HUES6 (cell line): Measurements from ENCODE around the gene PRKRIP1.
"Not testable (repeated sequence)": the region's sequence is repeated elsewhere in the genome, so short reads cannot be mapped to it uniquely, and the experiment has no call there.

Experiments used
- H3K27ac ChIP-seq: 2 replicates; pipeline ENCODE4 v1.7.0; 2013; ENCODE audit warnings: low read depth, mild to moderate bottlenecking, low read length, inconsistent platforms
- H3K27me3 ChIP-seq: 2 replicates; pipeline ENCODE4 v1.6.1; 2013; ENCODE audit warnings: low read length; ENCODE audit not compliant: control insufficient read depth, insufficient read depth
- H3K36me3 ChIP-seq: 2 replicates; pipeline ENCODE4 v1.6.1; 2013; ENCODE audit warnings: low read length; ENCODE audit not compliant: control insufficient read depth, insufficient read depth
- H3K4me1 ChIP-seq: 2 replicates; pipeline ENCODE4 v1.6.1; 2013; ENCODE audit warnings: low read length; ENCODE audit not compliant: control insufficient read depth, insufficient read depth
- H3K4me3 ChIP-seq: 2 replicates; pipeline ENCODE4 v1.5.1; 2013; ENCODE audit warnings: low read depth, low read length
- H3K9ac ChIP-seq: one replicate; pipeline ENCODE4 v1.6.1; 2013; ENCODE audit warnings: mild to moderate bottlenecking, low read length
- H3K9me3 ChIP-seq: 2 replicates; pipeline ENCODE4 v1.6.1; 2013; ENCODE audit warnings: low read depth, low read length; ENCODE audit not compliant: control insufficient read depth, insufficient read depth

The PRKRIP1 gene

GRCh38 chr7:102395873-102396709, at the start of gene PRKRIP1:
TSS of gene PRKRIP1 (plus strand) at chr7:102396363. CDS start at chr7:102396412, 49 bp downstream.
- peak within 1 kb of the TSS; percentile 94 for H3K9ac ChIP-seq
- H3K4me1 ChIP-seq = no peaks in the 10 kb centered on the region
- H3K27me3 ChIP-seq = no peaks in the 10 kb centered on the region
- no peaks in the 10 kb centered on the region for H3K9me3 ChIP-seq
- peaks cover 29% of the 10 kb centered on the region for H3K36me3 ChIP-seq
- H3K4me3 ChIP-seq = peak within 1 kb of the TSS; percentile 88
- peak within 1 kb of the TSS; percentile 85 for H3K27ac ChIP-seq

GRCh38 chr7:102346983-102347382, 49.2 kb upstream of the PRKRIP1 start:
- H3K36me3 ChIP-seq, H3K9me3 ChIP-seq, H3K9ac ChIP-seq, H3K4me3 ChIP-seq, H3K27ac ChIP-seq, H3K27me3 ChIP-seq, H3K4me1 ChIP-seq: not testable (repeated sequence)

- H3K36me3 ChIP-seq, H3K9ac ChIP-seq, H3K27me3 ChIP-seq, H3K9me3 ChIP-seq, H3K27ac ChIP-seq, H3K4me1 ChIP-seq, H3K4me3 ChIP-seq: not testable (repeated sequence)
These were observed 39.8 kb upstream of the PRKRIP1 start, which contains the start of gene SPDYE6 for GRCh38 chr7:102356344-102356743. TSS of gene SPDYE6 (minus strand) at chr7:102356444. CDS start at chr7:102356023, 421 bp downstream.

- peak overlapping the region; percentile 69 for H3K9ac ChIP-seq
- peaks cover 11% of the 10 kb centered on the region for H3K36me3 ChIP-seq
- H3K9me3 ChIP-seq, H3K27me3 ChIP-seq, H3K4me1 ChIP-seq: not testable (repeated sequence)
- peak overlapping the region; percentile 23; the same call in 1 of the 2 replicates for H3K27ac ChIP-seq
- peak overlapping the region; percentile 71 for H3K4me3 ChIP-seq
These were observed 32.4 kb upstream of the PRKRIP1 start for GRCh38 chr7:102363549-102364393.

- peak overlapping the region; percentile 71 for H3K4me3 ChIP-seq
These were observed 31.7 kb upstream of the PRKRIP1 start for GRCh38 chr7:102364394-102364886.

GRCh38 chr7:102365390-102365789, 30.8 kb upstream of the PRKRIP1 start:
- H3K4me1 ChIP-seq, H3K9me3 ChIP-seq, H3K27ac ChIP-seq, H3K4me3 ChIP-seq, H3K9ac ChIP-seq, H3K27me3 ChIP-seq: not testable (repeated sequence)
- H3K36me3 ChIP-seq = peaks cover 11% of the 10 kb centered on the region

More at GRCh38 chr7:102364394-102364886, 31.7 kb upstream of the PRKRIP1 start:
- H3K27ac ChIP-seq, H3K9me3 ChIP-seq, H3K4me1 ChIP-seq, H3K27me3 ChIP-seq: not testable (repeated sequence)
- H3K9ac ChIP-seq = peak overlapping the region; percentile 69
- H3K36me3 ChIP-seq = peaks cover 11% of the 10 kb centered on the region

GRCh38 chr7:102370038-102370437, 26.1 kb upstream of the PRKRIP1 start:
- not testable (repeated sequence) for H3K4me1 ChIP-seq, H3K9ac ChIP-seq, H3K9me3 ChIP-seq, H3K4me3 ChIP-seq, H3K27me3 ChIP-seq, H3K27ac ChIP-seq
- H3K36me3 ChIP-seq = peaks cover 14% of the 10 kb centered on the region

GRCh38 chr7:102372796-102373195, 23.4 kb upstream of the PRKRIP1 start:
- H3K4me1 ChIP-seq, H3K4me3 ChIP-seq, H3K9ac ChIP-seq, H3K9me3 ChIP-seq, H3K27ac ChIP-seq, H3K27me3 ChIP-seq: not testable (repeated sequence)
- peaks cover 19% of the 10 kb centered on the region for H3K36me3 ChIP-seq

- H3K9me3 ChIP-seq = no peaks in the 10 kb centered on the region
- no peak overlapping the region for H3K27ac ChIP-seq
- 0 out of 2 replicates have a peak, but pooled peaks cover 10% of the 10 kb centered on the region for H3K4me1 ChIP-seq
- no peak overlapping the region for H3K9ac ChIP-seq
- no peak overlapping the region for H3K4me3 ChIP-seq
- peaks cover 36% of the 10 kb centered on the region for H3K36me3 ChIP-seq
- no peaks in the 10 kb centered on the region for H3K27me3 ChIP-seq
These were observed 19.1 kb upstream of the PRKRIP1 start for GRCh38 chr7:102376964-102377466.

- not testable (repeated sequence) for H3K4me1 ChIP-seq, H3K4me3 ChIP-seq, H3K9ac ChIP-seq, H3K27me3 ChIP-seq, H3K27ac ChIP-seq, H3K9me3 ChIP-seq
- peaks cover 50% of the 10 kb centered on the region for H3K36me3 ChIP-seq
These were observed 15.3 kb upstream of the PRKRIP1 start for GRCh38 chr7:102380837-102381236.
